NCI-H128 (cell line): ENCODE data around the gene KIF13A.
"Not testable (repeated sequence)": the region's sequence is repeated elsewhere in the genome, so short reads cannot be mapped to it uniquely, and the experiment has no call there.

Experiments used
- DNase-seq: peaks from one replicate; lab custom pipeline; 2025; ENCODE audit not compliant: unreplicated experiment; lab: John Stamatoyannopoulos, UW

KIF13A gene

GRCh38 chr6:17851720-17852161 is 135.7 kb downstream of the KIF13A start:
- no peak for DNase-seq

DNA sequence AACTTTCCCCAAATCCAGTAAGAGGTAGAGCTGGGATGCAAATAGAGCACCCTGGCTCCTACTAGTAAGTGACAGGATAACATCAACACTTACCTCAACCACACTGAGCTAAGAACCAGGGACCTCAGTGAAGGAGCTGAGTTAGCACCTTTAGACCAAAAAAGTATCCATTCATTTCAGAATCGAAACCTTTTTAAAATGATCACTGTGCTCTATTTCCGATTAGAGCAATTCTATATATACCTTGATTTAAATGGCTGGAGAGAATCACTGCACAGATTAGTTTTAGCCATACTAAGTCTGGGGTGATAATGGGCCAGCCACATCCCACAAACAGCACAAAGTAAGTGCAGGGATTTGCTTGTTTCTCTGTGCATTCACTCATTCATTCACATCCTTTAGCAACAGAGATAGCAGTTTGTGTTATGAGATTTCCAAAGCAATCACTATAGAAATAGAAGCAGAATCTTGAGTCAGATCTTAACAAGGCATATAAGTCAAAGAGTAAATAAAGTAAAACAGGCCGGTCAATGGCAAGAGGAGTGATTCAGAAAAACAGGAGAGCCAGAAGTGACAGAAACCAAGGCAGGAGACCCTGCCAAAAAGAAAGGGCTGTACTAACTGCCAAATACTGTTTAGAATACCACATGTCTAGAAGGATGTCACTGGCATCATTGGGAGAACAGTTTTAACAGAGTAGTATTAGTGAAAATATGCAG is 136.3 kb downstream of the KIF13A start:
- no peak for DNase-seq

GRCh38 chr6:17850281-17850680 is 137.2 kb downstream of the KIF13A start:
- no peak for DNase-seq

DNA sequence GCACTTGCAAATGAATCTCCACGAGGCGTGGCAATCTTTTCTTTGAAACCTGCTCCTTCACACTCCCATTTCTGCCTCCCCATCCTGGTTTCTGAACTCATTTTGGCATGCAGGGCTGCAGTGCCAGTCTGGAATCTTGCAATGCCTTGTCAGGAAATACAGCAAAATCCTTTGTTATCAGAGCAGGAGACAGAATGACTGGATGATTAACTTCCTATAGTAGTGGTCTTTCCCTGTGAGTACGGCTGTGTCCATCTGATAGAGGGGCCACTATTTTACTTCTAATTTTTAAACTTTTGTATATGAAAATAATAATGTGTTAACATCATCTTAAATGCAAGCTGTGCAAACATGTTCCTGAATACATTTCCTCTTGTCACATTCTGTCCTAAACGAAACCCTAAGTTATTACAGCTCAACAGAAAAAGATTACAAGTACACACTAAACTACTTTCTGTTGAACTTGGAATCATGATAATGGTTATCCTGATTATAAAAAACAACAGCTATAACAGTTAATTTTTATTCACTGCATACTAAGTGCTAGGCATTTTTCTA is 140.2 kb downstream of the KIF13A start:
- no peak for DNase-seq

DNA sequence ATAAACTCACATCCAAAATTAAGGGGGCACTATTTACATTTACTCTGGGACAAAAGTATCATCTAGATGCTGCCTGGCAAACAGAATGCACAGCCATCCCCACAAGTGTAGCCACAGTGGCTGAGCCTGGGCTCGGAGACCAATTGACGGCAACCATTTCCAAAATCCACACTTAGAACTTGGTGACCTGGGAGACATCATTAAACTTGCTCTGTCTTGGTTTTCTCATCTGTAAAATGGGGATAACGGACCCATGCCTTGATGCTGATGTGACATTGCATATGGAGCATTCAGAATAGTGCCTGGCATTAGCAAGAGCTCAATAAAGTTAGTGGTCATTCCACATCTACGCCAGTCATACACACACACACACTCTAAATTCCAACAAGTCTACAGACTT is 140.7 kb downstream of the KIF13A start:
- no peak for DNase-seq

- DNase-seq: no peak
Measured at GRCh38 chr6:17845598-17845997, 141.8 kb downstream of the KIF13A start.

GRCh38 chr6:17844967-17845366 is 142.5 kb downstream of the KIF13A start:
- not testable (repeated sequence) for DNase-seq

GRCh38 chr6:17842934-17843821 is 144.3 kb downstream of the KIF13A start:
- no peak for DNase-seq

DNA sequence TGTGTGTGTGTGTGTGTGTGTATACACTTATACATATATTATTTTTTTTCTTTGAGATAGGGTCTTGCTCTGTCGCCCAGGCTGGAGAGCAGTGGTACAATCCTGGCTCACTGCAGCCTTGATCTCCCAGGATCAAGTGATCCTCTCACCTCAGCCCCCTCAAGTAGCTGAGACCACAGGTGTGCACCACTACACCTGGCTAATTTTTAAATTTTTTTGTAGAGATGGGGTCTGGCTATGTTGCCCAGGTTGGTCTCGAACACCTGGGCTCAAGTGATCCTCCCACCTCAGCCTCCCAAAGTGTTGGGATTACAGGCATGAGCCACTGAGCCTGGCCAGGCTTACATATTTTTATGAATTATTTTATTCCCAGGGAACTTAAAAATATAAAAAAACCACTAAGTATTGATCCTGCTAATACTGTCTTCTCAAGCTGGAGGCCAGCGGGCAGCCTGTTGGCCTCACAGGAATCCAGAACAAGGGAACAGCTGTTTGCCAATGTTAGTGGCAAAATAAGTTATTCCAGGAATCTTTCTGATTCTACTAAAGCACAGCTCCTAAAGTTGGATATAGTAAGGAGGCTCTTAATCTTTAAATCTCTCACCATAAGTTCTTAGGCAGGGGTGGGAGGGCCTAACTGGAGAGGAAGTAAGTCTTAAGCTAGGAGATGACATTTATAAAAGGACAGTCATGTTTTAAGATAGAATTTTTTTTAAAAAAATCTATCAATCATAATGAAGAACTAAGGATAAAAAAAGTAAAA is 145.2 kb downstream of the KIF13A start:
- DNase-seq: no peak

GRCh38 chr6:17839513-17840223 is 147.8 kb downstream of the KIF13A start:
- no peak for DNase-seq

- DNase-seq: no peak
Measured at GRCh38 chr6:17836293-17836692, 151.1 kb downstream of the KIF13A start.

- no peak for DNase-seq
Measured at GRCh38 chr6:17835784-17836183, 151.7 kb downstream of the KIF13A start.

DNA sequence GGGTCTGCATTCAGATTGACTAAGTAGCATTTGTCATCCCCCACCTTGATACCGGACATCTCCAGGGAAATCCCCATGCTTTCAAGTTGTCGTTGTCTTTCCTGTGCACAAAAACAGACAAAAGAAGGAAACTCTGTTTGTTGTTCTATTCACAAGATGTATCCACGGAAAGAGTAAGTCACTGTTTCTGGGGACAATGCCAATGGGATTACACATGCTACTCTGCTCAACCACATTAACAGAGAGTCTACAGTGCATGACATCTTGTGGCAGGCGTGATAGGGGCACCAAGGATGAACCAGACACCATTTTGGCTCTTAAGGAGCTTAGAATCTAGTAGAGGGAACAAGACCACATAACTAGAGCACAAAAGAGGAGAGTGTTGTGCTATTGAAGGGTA is 156.3 kb downstream of the KIF13A start:
- DNase-seq: no peak

DNA sequence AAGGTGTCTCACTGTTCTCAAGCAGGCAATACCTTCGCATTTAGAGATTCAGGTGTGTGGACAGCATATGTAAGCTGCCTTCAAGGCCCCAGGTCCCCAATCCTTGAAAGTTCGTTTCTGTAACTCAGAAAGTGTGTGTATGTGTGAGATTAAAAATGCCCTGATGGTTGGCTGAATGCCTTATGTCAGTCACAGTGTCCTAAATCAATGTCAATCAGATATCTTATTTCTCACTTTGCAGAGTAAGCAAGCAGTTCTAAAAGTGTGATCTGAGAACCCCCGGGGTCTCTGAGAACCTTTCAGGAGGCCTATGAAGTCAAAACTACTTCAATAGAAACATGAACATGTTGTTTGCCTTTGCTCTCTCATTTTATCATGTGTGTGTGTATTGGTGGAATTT is 157.5 kb downstream of the KIF13A start:
- no peak for DNase-seq

DNA sequence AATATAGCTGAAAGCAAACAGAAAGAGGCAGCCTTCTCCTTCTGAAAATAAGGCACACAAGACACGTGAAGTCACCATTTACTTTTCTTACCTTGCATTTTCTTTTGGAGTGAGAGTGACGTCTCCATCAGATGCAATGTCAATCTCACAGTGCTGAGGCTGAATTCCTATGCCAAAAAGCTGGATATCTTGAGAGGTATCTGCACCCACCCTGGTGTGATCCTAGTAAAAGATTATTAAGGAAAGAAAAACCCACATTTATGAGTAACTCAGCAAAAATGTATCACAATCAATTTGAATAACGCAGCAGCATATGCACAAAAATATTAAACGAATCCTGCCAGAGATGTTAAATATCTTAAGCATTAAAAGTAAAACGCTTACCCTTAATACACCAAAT is 159.3 kb downstream of the KIF13A start:
- DNase-seq: no peak

- no peak for DNase-seq
Measured at GRCh38 chr6:17826301-17826700, 161.1 kb downstream of the KIF13A start.

- no peak for DNase-seq
Measured at GRCh38 chr6:17820055-17820454, 167.4 kb downstream of the KIF13A start.

DNA sequence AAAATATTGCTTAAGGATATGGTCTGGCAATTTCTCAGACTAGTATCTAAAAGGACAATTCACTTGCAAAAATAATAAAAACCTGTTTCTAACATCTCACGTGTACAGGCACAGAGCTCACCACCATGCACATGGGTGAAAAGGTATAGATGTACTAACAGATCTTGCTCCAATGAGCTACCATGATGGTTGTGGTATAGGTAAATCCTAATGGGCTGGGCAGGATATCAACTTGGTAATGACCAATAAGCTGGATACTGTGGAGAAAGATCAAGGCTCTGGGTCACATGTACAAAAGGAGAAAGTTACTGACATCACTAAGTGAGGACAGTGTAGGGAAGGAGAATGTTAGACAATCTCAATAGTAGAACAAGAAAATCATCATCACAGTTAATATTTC is 169.7 kb downstream of the KIF13A start:
- no peak for DNase-seq

GRCh38 chr6:17816921-17817611 is 170.4 kb downstream of the KIF13A start:
- DNase-seq: no peak

- DNase-seq: no peak
Measured at GRCh38 chr6:17813542-17813941, 173.9 kb downstream of the KIF13A start.
